Common myeloid progenitor, CD34-positive (primary cell): ENCODE data around the gene MGAT4A.

Experiments
- CTCF ChIA-PET: fragments of 350-600 bp; sonication (Branson Sonifier 250); formaldehyde crosslinking; loops from one replicate; lab custom pipeline; 2021; ENCODE audit warnings: antibody characterized with exemption; lab: Charles Lee
- POLR2A ChIA-PET: fragments of 350-600 bp; sonication (Branson Sonifier 250); formaldehyde crosslinking; loops from one replicate; lab custom pipeline; 2021; ENCODE audit warnings: antibody characterized with exemption; lab: Charles Lee
- DNase-seq, 3 donors: peaks; one replicate each; pipeline versions ENCODE4 v3.0.0 to v3.0.0-alpha.2; 2013
- H3K27ac ChIP-seq, 2 experiments: 1 replicate in 1 of 2; 2 replicates in 1 of 2; pipeline ENCODE4 v1.7.0; 2013; ENCODE audit warnings: inconsistent platforms in 2 of 2, low read length in 2 of 2, mild to moderate bottlenecking in 2 of 2, low read depth in 1 of 2, moderate library complexity in 1 of 2; ENCODE audit not compliant: severe bottlenecking in 2 of 2, insufficient read depth in 1 of 2, poor library complexity in 1 of 2
- H3K27me3 ChIP-seq, 5 experiments: replicated peaks in 2 of 5; 1 replicate in 3 of 5; 2 replicates in 2 of 5; pipeline versions ENCODE4 v1.6.1 to v1.7.0; 2013; ENCODE audit warnings: low read length in 4 of 5, mild to moderate bottlenecking in 2 of 5, moderate library complexity in 2 of 5, inconsistent platforms in 1 of 5; ENCODE audit not compliant: insufficient read depth in 5 of 5, control insufficient read depth in 4 of 5
- H3K36me3 ChIP-seq, 4 experiments: 1 replicate in 2 of 4; 2 replicates in 2 of 4; pipeline versions ENCODE4 v1.6.1 to v1.7.0; 2013; ENCODE audit warnings: low read length in 3 of 4, control low read depth in 1 of 4, mild to moderate bottlenecking in 1 of 4; ENCODE audit not compliant: control insufficient read depth in 4 of 4, insufficient read depth in 4 of 4
- H3K4me1 ChIP-seq, 4 experiments: 1 replicate in 3 of 4; 2 replicates in 1 of 4; pipeline versions ENCODE4 v1.6.1 to v1.7.1; 2013; ENCODE audit warnings: low read length in 3 of 4, mild to moderate bottlenecking in 3 of 4, control low read depth in 1 of 4, inconsistent platforms in 1 of 4, moderate library complexity in 1 of 4; ENCODE audit not compliant: control insufficient read depth in 4 of 4, insufficient read depth in 4 of 4; ENCODE audit errors: control extremely low read depth in 1 of 4
- H3K4me3 ChIP-seq, 7 experiments: 1 replicate in 4 of 7; 2 replicates in 3 of 7; pipeline versions ENCODE4 v1.5.1 to v1.7.0; 2013; ENCODE audit warnings: mild to moderate bottlenecking in 7 of 7, low read length in 6 of 7, moderate library complexity in 6 of 7, inconsistent platforms in 2 of 7, low read depth in 2 of 7, control low read depth in 1 of 7; ENCODE audit not compliant: insufficient read depth in 4 of 7, control insufficient read depth in 1 of 7; ENCODE audit errors: extremely low read depth in 1 of 7
- H3K9me3 ChIP-seq, 5 experiments: 1 replicate in 4 of 5; 2 replicates in 1 of 5; pipeline versions ENCODE4 v1.6.1 to v1.7.1; 2013; ENCODE audit warnings: low read length in 4 of 5, mild to moderate bottlenecking in 2 of 5, inconsistent platforms in 1 of 5, low read depth in 1 of 5, moderate library complexity in 1 of 5; ENCODE audit not compliant: control insufficient read depth in 4 of 5, insufficient read depth in 2 of 5; ENCODE audit errors: control extremely low read depth in 1 of 5
- WGBS: methylation state at CpG from one replicate; pipeline ENCODE4 v1.1.5; 2013; ENCODE audit not compliant: insufficient coverage; 5-methylcytosine and 5-hydroxymethylcytosine counted together

The MGAT4A gene

DNA sequence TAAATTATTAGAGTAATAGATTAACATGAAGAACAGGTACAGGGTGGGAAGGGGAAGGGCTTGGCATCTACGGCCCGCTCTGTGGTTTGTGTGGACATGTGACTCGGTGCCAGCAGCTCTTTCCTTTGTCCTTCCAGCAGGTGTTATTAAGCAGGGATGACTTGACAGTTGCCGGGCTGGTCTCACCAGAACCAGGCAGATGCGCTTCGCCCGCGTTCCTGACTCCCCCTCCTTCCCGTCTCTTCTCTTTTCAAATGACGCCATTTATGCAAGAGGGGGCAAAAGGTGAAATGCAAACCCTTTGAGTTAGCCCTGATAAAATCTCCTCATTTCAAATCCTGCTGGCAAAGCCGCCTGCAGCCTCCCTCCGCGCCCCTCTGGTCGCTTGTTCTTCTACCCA, 38.9 kb upstream of the MGAT4A start:
- no peaks in the 10 kb centered on the region for H3K36me3 ChIP-seq
- ChIA-PET CTCF (interaction anchor here (3.0 kb wide), 1 partner anchor 12 kb away, joined by 10 read pairs; no protein-coding TSS in a partner anchor), POLR2A (no interaction called here)
- peaks cover 12 to 66% (median 41%) of the 10 kb centered on the region in 4 experiments for H3K4me1 ChIP-seq
- no peak overlapping the region for H3K27ac ChIP-seq
- no peaks in the 10 kb centered on the region for H3K9me3 ChIP-seq
- WGBS: 67% methylated on average over 14 of the region's 14 CpGs
- peak in 2 of 3 donors; percentile 78 to 85 for DNase-seq
- no peaks in the 10 kb centered on the region for H3K27me3 ChIP-seq
- H3K4me3 ChIP-seq: no peak overlapping the region

DNA sequence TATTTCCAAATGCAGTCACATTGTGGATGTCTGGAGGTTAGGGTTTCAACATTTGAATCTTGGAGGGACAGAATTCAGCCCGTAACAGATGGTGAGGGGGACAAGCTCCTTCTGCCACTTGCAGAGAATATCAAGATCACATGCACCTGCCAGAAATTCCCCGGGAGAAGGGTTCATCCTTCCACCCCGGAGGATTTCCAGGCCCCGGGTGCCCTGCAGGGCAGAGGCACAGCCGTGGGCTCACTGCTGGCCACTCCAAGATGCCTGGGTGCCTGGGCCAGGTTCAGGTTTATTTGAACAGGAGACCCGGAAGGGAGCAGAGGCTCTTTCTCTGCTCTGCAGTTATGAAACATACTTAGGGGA, 38.2 kb upstream of the MGAT4A start:
- peak overlapping the region in 1 of 7 experiments; percentile 2 for H3K4me3 ChIP-seq
- no peaks in the 10 kb centered on the region for H3K27me3 ChIP-seq
- H3K9me3 ChIP-seq: no peaks in the 10 kb centered on the region
- ChIA-PET CTCF (interaction anchor here (0.8 to 3.0 kb wide), 4 partner anchors 12 to 58 kb away, joined by 3 to 10 read pairs (median 3); partner anchors contain the start of gene MGAT4A), POLR2A (interaction anchor here (0.7 kb wide), 1 partner anchor 56 kb away, joined by 3 read pairs; no protein-coding TSS in a partner anchor)
- no peaks in the 10 kb centered on the region for H3K36me3 ChIP-seq
- DNase-seq: no peak
- WGBS: 94% methylated on average over 5 of the region's 6 CpGs
- peaks cover 12 to 73% (median 47%) of the 10 kb centered on the region in 4 experiments for H3K4me1 ChIP-seq
- no peak overlapping the region for H3K27ac ChIP-seq

DNA sequence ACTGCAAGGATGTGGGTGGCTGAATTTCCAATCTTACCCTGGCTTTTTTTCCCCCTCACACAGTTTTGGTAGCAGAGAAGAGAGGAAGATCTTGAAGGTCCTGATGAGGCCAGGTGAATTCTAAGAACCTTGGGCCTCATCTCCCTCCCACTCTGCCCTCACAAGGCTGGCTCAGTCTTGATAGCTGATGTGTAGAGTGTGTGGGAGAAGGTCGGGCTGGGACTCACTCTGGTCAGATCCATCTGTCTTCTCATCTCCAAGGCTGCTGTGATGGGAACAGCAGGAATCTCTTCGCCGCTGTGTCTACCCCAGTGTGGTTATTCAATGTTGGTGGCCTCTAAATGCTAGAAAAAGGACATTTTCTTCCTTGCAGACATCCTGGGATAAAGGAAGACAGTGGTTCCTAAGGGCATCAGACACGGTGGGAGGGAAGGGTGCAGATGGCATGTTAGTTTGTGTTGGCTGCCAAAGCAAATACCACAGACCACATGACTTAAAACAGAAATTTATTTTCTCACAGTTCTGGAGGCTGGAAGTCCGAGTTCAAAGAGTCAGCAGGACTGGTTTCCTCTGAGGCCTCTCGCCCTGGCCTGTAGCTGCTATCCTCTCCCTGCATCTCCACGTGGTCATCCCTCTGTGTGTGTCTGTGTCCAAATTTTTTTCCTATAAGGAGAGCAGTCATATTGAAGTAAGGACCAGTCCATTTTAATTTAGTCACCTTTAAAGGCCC, 37.6 kb upstream of the MGAT4A start:
- H3K27ac ChIP-seq: no peak overlapping the region
- no peaks in the 10 kb centered on the region for H3K27me3 ChIP-seq
- DNase-seq: peak in 2 of 3 donors; percentile 37 to 41
- peak overlapping the region in 1 of 7 experiments; percentile 2 for H3K4me3 ChIP-seq
- WGBS: 55% methylated on average over 4 of the region's 7 CpGs
- ChIA-PET CTCF (interaction anchor here (0.8 to 1.6 kb wide), 4 partner anchors 10 to 59 kb away, joined by 3 to 7 read pairs (median 3); partner anchors contain the start of gene MGAT4A), POLR2A (interaction anchor here (0.7 kb wide), 1 partner anchor 56 kb away, joined by 3 read pairs; no protein-coding TSS in a partner anchor)
- no peaks in the 10 kb centered on the region for H3K9me3 ChIP-seq
- H3K4me1 ChIP-seq: peaks cover 12 to 78% (median 49%) of the 10 kb centered on the region in 4 experiments
- H3K36me3 ChIP-seq: no peaks in the 10 kb centered on the region

DNA sequence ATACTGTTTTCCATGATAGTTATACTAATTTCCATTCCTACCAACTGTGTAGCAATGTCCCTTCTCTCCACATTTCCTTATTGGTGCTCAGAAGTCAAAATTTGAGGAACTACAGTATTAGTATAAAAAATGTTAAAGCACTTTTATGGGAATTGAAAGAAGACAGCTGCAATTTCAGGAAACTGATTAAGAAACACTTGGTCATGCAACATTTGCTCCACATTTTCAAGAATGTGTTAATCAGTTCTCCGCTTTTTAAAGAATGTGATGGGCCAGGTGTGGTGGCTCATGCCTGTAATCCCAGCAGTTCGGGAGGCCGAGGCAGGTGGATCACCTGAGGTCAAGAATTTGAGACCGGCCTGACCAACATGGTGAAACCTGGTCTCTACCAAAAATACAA, 33.6 kb upstream of the MGAT4A start:
- Histone ChIP-seq H3K9me3 (no peaks in the 10 kb centered on the region), H3K36me3 (no peaks in the 10 kb centered on the region), H3K4me1 (peaks cover 12 to 83% (median 55%) of the 10 kb centered on the region in 4 experiments), H3K27ac (no peak overlapping the region), H3K27me3 (no peaks in the 10 kb centered on the region), H3K4me3 (no peak overlapping the region)
- POLR2A ChIA-PET: no interaction called here
- CTCF ChIA-PET: interaction anchor here (0.6 to 0.9 kb wide), 2 partner anchors 11 to 1022 kb away, joined by 3 to 4 read pairs; no protein-coding TSS in a partner anchor
- peak in 2 of 3 donors; percentile 31 to 43 for DNase-seq
- WGBS: 77% methylated on average over 3 of the region's 4 CpGs

DNA sequence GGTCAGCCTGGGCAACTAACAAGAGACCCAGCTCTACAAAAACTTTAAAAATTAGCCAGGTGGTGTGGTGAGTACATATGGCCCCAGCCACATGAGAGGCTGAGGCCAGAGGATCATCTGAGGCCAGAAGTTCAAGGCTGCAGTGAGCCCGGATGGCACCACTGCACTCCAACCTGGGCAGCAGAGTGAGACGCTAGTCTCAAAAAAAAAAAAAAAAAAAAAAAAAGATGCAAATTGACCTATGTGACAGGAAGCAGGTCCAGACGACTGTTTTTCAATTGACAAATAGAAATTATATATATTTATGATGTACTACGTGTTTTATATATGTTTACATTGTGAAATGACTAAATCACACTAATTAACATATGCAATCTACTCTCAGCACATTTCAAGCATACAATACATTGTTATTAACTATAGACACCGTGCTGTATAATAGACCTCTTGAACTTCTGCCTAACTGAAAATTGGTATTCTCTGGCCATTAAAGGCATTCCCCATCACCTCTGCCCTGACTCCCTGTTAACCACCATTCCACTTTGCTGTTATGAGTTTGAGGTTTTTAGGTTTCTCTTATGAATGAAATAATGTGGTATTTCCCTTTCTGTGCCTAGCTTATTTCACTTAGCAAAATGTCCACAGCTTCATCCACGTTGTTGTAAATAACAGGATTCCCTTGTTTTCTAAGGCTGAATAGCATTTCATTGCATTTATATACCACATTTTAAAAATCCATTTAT, 32.4 kb upstream of the MGAT4A start:
- ChIA-PET CTCF (no interaction called here), POLR2A (no interaction called here)
- H3K9me3 ChIP-seq: no peaks in the 10 kb centered on the region
- no peak overlapping the region for H3K4me3 ChIP-seq
- no peaks in the 10 kb centered on the region for H3K36me3 ChIP-seq
- no peaks in the 10 kb centered on the region for H3K27me3 ChIP-seq
- WGBS: 100% methylated on average over 3 of the region's 6 CpGs
- no peak for DNase-seq
- H3K27ac ChIP-seq: no peak overlapping the region
- H3K4me1 ChIP-seq: peaks cover 17 to 83% (median 55%) of the 10 kb centered on the region in 4 experiments

DNA sequence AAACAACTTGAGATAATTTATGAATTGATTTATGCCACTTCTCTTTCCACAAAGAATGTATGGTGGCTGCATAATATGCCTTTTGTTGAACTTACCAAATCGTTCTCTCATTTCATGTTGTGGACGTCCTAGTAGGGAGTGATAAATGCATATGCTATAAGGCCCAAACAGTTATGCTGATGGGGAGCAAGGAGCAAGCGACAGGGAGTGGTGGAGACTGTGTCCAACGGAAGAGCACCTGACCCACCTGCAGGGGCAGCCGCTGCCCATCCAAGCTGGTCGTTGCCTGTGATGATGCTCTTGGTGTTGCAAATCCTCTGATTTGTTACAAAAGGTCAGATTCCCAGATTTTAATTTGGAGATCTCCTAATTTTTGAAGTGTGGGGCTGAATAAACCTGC, 31.0 kb upstream of the MGAT4A start:
- H3K36me3 ChIP-seq: no peaks in the 10 kb centered on the region
- peaks cover 23 to 87% (median 66%) of the 10 kb centered on the region in 4 experiments for H3K4me1 ChIP-seq
- WGBS: 75% methylated on average over 5 of the region's 6 CpGs
- H3K9me3 ChIP-seq: no peaks in the 10 kb centered on the region
- no peak overlapping the region for H3K27ac ChIP-seq
- no peaks in the 10 kb centered on the region for H3K27me3 ChIP-seq
- POLR2A ChIA-PET: no interaction called here
- no peak overlapping the region for H3K4me3 ChIP-seq
- no peak for DNase-seq
- CTCF ChIA-PET: no interaction called here
